ENCODE results near the gene CAMTA1. TPM values are rescaled to one million over a fixed set of nuclear protein-coding genes. Genes with fewer than 3 reads are reported as not detected.
"Not testable (repeated sequence)": the region's sequence is repeated elsewhere in the genome, so short reads cannot be mapped to it uniquely, and the experiment has no call there.

The CAMTA1 gene
- polyA plus RNA-seq, 1 donor (not counting 4 experiments of a cell fraction or from before 2014, with no cell fraction given) = 51.4 TPM

DNA sequence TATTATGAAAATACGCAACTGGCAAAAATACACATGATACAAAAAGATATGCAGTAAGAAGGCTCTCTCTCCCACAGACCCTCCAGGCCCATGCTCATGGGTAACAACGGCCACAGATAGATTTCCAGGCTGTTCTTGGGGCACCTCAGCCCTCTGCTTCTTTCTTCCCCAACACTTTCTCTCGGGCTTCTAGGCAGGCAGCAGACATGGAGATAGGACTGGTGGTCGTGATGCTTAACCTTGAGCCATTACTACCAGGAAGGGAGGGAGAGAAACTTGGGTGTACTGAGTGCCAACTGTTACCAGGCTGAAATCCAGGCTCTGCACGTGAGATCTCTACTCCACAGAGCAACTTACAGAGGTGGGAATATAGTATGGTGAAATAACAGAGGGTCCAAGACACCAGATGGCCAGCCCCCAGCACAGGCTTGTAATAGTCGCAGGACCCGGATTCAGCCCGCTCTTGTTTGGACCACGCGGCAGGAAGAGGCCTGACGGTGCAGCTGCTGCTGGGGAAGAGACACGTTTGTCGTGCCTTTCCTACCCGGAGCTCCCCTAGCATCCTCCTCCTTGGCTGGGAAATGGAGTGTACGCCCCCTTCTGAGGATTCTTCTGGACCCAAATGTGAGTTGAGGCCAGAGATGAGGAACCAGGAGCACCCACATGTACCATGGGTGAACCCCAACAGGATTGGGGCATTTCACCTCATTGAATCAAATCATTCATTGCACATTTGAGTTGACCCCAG is 544.8 kb downstream of the CAMTA1 start:
- TF ChIP-seq EZH2 (IDR thresholded peaks at IDR 0.05; ENCODE audit: low read length) = no peak
- TF ChIP-seq, protein P1, sequence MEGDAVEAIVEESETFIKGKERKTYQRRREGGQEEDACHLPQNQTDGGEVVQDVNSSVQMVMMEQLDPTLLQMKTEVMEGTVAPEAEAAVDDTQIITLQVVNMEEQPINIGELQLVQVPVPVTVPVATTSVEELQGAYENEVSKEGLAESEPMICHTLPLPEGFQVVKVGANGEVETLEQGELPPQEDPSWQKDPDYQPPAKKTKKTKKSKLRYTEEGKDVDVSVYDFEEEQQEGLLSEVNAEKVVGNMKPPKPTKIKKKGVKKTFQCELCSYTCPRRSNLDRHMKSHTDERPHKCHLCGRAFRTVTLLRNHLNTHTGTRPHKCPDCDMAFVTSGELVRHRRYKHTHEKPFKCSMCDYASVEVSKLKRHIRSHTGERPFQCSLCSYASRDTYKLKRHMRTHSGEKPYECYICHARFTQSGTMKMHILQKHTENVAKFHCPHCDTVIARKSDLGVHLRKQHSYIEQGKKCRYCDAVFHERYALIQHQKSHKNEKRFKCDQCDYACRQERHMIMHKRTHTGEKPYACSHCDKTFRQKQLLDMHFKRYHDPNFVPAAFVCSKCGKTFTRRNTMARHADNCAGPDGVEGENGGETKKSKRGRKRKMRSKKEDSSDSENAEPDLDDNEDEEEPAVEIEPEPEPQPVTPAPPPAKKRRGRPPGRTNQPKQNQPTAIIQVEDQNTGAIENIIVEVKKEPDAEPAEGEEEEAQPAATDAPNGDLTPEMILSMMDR (optimal IDR thresholded peaks at IDR 0.05 in 1 of 3, IDR thresholded peaks at IDR 0.05 in 1 of 3, conservative IDR thresholded peaks at IDR 0.05 in 1 of 3; ENCODE audit: extremely low read depth in 1 of 3, insufficient read depth in 2 of 3, low read length in 3 of 3) = no peak
- no peak for FAIRE-seq
- no peaks in the 10 kb centered on the region for H4K20me1 ChIP-seq (ENCODE audit: control insufficient read depth, extremely low read depth, insufficient read depth, low read length)
- H3K27ac ChIP-seq (ENCODE audit: control insufficient read depth, insufficient read depth, low read length) = no peak overlapping the region
- no peak overlapping the region for H3K4me2 ChIP-seq (ENCODE audit: control insufficient read depth, extremely low read depth, insufficient read depth, low read depth, low read length)
- H3K9me3 ChIP-seq (ENCODE audit: control insufficient read depth, low read depth, low read length) = no peaks in the 10 kb centered on the region
- H3K4me1 ChIP-seq (ENCODE audit: control insufficient read depth, extremely low read depth, insufficient read depth, low read length) = peaks cover 13% of the 10 kb centered on the region
- H3K9me1 ChIP-seq (ENCODE audit: control insufficient read depth, extremely low read depth, insufficient read depth, low read length) = no peaks in the 10 kb centered on the region
- no peaks in the 10 kb centered on the region for H3K36me3 ChIP-seq (ENCODE audit: control insufficient read depth in 2 of 2, extremely low read depth in 1 of 2, insufficient read depth in 2 of 2, low read length in 2 of 2)
- dilution Hi-C loops (cut with MboI; ENCODE audit: extremely low pct_ligation_motif_present, low sequenced_read_pairs) = no loop called here
- H3K27me3 ChIP-seq (ENCODE audit: control insufficient read depth, extremely low read depth, insufficient read depth, low read length) = no peaks in the 10 kb centered on the region
- DNase-seq (ENCODE audit: low read depth, low spot score) = no peak
- no peak overlapping the region for H2AFZ ChIP-seq (ENCODE audit: control insufficient read depth, low read length)
- no peaks in the 10 kb centered on the region for H3K79me2 ChIP-seq (ENCODE audit: control insufficient read depth, insufficient read depth, low read length)
- no peak overlapping the region for H3K9ac ChIP-seq (ENCODE audit: control insufficient read depth, extremely low read depth, insufficient read depth, low read length)
- H3K4me3 ChIP-seq (ENCODE audit: control insufficient read depth in 2 of 3, extremely low read depth in 1 of 3, insufficient read depth in 2 of 3, low read depth in 1 of 3, low read length in 3 of 3) = no peak overlapping the region

DNA sequence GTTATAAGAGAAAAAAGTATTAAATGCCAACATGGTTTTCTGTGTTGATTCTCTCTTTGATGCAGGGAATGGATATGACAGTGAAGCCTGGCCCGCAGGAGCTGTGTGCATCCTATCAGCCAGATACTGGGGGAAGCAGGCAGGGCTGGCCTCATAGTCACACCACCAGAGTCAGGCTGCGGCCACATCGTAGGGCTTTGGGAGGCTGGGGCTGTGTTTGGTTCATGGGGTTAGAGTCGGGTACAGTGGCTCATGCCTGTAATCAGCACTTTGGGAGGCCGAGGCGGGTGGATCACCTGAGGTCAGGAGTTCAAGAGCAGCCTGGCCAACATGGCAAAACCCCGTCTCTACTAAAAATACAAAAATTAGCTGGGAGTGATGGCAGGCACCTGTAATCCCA is 545.5 kb downstream of the CAMTA1 start:
- H3K36me3 ChIP-seq (ENCODE audit: control insufficient read depth in 2 of 2, extremely low read depth in 1 of 2, insufficient read depth in 2 of 2, low read length in 2 of 2); H3K9ac ChIP-seq (ENCODE audit: control insufficient read depth, extremely low read depth, insufficient read depth, low read length); H3K27ac ChIP-seq (ENCODE audit: control insufficient read depth, insufficient read depth, low read length); DNase-seq (ENCODE audit: low read depth, low spot score); FAIRE-seq; H3K4me2 ChIP-seq (ENCODE audit: control insufficient read depth, extremely low read depth, insufficient read depth, low read depth, low read length); H3K4me3 ChIP-seq (ENCODE audit: control insufficient read depth in 2 of 3, extremely low read depth in 1 of 3, insufficient read depth in 2 of 3, low read depth in 1 of 3, low read length in 3 of 3); H3K9me3 ChIP-seq (ENCODE audit: control insufficient read depth, low read depth, low read length); H3K79me2 ChIP-seq (ENCODE audit: control insufficient read depth, insufficient read depth, low read length); dilution Hi-C loops (cut with MboI; ENCODE audit: extremely low pct_ligation_motif_present, low sequenced_read_pairs); H2AFZ ChIP-seq (ENCODE audit: control insufficient read depth, low read length); H3K27me3 ChIP-seq (ENCODE audit: control insufficient read depth, extremely low read depth, insufficient read depth, low read length); H4K20me1 ChIP-seq (ENCODE audit: control insufficient read depth, extremely low read depth, insufficient read depth, low read length); H3K9me1 ChIP-seq (ENCODE audit: control insufficient read depth, extremely low read depth, insufficient read depth, low read length): not testable (repeated sequence)
- peaks cover 20% of the 10 kb centered on the region for H3K4me1 ChIP-seq (ENCODE audit: control insufficient read depth, extremely low read depth, insufficient read depth, low read length)

All from keratinocyte (primary cell).